NCI-H774 (cell line): ENCODE data around the gene GOLGA1.
"Not testable (repeated sequence)": the region's sequence is repeated elsewhere in the genome, so short reads cannot be mapped to it uniquely, and the experiment has no call there.

Experiments
- DNase-seq: peaks from one replicate; lab custom pipeline; 2025; lab: John Stamatoyannopoulos, UW

Gene GOLGA1

DNA sequence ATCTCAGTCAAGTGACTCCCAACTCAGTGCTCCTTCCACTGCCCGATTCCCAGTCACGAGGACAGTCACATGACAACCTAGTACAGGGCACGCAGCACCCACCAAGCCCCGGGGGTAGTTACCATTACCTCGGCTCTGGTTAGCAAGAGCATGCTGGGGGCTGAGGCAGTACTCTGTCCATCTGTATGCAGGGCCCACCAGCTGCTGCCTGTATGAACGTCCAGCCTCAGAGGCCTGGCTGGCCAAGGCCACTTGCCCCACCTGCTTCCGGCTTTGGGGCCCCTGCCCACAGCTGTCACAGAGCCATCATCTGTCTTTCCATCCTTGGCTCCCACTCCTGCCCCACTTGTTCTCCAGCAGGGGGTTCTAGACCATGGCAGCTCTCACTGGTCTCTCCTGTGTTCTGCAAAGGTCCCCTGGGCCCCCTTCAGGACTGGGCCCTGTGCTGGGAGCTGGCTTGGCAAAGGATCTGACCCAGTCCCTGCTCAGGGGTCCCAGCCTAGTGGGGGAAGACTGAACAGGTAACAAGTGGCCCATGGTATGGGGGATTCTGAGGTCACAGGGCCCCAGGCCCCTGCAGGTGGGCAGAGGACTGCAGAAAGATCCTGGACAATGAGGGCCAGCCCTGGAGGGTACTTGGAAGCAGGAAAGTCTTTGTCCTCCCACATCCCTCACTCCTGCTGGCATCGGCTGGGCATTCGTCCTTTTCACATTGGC is 82.4 kb downstream of the GOLGA1 start:
- no peak for DNase-seq

DNA sequence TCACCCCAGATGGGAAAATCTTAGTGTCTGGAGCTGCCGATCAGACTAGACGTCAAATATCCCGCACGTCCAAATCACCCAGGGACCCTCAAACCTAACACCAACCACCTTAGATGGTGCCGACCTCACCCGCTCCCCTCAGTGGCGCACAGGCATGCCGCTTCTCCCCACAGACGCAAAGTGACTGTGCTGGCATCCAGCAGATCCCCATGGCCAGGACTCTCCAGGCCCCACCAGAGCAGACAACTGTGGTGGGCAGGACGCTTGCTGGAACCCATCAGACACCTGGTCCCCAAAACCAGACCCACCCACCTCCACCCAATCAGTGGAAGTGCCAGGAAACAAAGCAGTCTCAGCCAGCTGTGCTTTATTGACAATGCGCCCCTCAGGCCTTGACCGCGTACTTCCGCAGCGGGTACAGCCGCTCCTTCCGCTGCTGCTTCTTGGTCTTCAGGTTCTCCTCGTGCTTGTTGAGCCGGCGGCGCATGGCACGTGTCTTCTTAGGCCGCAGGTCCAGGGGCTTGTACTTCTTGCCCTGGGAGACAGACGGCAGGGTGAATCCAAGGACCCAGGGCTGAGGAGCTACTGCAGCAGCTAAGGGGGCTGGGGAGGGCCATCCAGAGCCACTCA is 83.2 kb downstream of the GOLGA1 start:
- DNase-seq: no peak

DNA sequence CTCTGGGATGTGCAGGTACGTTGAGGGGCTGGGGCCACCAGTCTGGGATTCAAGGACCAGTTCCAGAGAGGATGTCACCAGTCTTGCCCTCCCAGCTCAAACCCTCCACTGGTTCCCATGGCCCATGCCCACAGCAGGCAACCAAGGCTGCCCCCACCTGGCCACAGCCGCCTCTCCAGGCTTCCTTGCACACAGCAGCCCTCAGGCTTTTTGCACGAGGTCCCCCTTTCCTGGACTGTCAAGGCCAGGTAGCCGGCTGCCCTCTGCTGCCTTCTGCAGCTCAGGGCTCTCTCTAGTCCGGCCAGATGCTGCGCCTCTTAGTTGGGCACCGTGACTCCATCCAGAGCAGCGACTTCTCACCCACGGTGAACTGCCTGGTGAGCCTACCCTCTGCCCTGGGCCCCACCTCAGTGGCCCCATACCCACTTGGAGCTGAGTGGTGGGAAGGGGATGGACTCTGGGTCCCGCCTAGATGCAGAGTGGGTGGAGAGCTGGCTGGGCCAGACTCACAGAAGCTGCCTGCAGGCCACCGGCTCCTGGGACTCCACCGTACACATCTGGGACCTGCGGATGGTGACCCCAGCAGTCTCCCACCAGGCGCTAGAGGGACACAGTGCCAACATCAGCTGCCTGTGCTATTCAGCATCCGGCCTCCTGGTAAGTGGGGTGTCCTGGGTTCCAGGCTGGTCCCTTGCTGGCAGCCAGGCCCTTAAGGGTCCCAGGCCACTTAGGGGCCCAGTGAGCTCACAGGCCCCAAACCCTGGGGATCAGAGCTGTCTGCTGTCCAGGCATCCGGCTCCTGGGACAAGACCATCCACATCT is 84.7 kb downstream of the GOLGA1 start:
- DNase-seq: no peak

DNA sequence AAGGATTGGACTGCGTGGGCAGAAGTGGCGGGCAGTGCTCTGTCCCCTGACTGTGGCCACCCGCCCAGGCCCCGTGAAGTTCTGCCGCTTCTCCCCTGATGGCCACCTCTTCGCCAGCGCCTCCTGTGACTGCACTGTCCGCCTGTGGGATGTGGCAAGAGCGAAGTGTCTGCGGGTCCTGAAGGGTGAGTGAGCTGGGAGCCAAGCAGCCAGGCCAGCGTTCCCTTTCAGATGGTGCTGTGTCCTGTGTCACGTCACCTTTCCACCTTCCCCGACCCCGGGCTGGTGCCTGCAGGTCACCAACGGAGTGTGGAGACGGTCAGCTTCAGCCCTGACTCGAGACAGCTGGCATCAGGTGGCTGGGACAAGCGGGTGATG is 85.3 kb downstream of the GOLGA1 start:
- no peak for DNase-seq

DNA sequence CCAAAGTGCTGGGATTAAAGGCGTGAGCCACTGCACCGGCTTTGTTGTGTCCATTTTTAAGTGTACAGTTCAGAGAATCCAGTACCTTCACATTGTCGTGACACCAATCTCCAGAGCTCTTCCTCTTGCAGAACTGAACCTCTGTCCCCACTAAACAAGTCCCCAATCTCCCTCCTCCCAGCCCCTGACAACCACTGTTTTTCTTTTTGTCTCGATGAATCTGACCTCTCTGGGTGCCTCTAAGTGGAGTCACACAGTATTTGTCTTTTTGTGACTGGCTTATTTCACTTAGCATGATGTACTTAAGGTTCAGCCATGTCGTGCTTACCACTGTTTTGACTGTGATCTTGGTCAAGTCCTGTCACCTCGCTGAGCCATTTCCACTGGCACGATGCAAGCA is 86.1 kb downstream of the GOLGA1 start:
- no peak for DNase-seq

DNA sequence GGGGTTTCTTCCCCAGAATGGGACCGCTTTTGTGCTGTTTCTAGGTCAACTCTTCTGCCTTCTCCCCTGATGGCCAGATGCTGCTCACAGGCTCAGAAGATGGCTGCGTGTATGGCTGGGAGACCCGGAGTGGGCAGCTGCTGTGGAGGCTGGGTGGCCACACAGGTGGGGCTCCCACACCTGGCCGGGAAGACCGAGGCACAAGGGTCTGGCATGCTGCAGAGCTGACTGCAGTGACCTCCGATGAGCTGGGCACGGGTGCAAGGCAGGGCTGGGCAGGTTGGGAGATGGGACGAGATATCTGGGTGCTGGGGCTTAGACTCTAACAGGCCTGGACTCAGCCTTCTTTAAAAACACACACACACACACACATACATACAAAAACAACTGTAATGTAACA is 86.7 kb downstream of the GOLGA1 start:
- no peak for DNase-seq

DNA sequence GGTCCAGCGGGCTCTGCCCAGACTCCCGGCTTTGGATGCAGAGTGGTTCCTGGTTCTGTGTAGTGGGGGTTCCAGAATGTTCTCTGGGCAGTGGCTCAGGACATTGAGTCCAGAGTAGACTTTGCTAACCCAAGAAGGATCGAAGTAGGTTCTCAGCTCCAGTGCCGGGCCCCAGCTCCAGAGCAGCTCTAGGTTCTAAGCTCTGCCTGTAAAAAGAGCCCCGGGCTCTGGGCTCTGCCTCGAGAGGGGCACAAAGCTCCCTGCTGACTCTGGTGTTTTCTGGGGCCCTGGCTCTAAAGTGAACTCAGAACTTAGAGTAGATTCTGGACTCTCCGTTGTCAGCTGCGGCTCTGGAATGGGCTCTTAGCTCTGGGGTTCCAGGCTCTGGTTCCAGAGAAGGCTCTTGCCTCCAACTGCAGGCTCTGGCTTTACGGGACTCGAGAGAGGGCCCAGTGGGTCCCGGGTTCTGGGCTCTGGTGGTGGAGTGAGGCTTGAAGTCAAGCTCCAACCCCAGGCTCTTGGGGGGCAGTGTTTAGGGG is 87.2 kb downstream of the GOLGA1 start:
- no peak for DNase-seq

DNA sequence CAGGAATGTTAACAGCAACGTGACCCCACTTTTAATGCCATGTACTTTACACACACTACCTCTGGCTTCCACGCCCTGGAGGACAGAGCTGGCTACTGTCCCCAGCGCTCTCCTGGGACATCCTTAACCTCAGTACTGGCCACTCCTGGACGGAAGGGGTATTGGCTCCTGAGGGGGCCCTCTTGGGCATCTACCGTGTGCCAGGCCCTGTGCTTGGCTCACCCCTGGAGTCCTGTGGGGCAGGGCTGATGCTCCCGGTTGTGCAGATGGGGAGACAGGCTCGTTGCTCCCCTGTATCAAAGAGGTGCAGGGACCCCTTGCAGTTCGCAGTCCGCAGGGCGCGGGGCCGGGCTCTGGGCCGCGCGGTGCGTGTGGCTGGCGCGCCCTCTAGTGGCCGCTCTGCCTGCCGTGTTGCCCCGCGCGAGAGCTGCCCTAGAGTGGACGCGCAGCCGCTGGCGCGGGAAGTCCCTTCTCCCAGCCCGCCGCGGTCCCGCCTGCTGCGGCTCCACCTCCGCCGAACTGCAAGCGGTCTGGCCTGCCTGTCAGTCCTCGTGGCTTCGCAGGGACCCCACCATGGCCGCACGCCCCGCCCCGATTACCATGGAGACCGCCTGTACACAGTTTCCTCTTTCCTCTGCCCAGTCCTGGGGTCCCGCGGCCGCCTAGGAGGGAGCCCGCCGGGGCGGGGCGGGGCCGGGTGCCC is 87.9 kb downstream of the GOLGA1 start, which contains the start of gene WDR38:
Gene WDR38, plus strand, starts transcription at position 632 of the 703 bp plus-strand sequence. CDS start 72 bp downstream, outside the sequence.
- DNase-seq: peak; percentile 67

DNA sequence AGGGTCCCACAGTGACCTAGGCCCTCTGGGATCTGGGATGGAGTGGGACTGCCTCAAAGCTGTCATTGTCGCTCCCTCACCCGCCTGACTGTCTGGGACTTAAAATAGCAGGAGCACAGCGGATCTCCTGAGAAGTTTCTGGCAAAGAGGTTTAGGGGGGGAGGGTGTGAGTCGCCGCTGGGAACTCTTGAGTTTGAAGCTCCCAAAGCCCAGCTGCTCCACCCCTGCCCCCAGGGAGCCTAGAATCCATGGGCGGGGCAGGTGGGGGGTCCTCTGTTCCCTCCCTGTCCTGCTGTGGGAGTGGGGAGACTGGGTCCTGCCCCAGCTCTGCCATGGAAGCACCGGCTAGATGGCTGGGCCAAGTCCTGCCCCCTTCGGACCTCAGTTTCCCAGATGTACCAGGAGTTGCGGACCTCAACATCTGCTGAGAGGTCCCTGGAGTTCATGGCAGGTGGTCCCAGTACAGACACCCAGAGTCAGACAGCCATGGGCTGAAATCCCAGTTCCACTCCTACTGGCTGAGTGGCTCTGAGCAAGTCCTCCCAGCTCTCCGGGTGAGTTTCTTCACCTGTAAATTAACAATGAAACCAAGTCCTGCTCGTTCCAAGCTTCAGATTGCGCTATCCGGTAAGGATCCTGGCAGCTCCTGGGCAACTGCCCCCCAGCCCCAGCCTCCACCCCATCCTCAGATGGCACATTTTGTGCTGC is 88.6 kb downstream of the GOLGA1 start:
- no peak for DNase-seq

DNA sequence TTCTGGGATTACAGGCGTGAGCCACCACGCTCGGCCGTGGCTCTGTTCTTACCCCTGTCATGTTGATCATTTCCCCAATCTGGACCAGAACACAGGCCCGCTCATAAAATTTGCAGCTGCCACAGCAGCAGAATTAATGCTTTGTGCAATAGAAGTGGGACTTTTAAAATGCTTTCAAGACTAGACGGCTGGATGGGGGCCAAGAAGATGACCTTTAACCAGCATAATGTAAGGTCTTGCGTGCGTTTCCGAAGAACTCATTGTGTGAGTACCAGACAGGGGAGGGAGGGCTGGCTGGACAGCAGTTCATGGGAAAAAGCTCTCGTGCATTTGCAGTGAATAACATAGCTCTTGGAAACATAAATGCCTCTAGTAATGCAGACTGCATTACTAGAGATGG is 91.1 kb downstream of the GOLGA1 start:
- no peak for DNase-seq

DNA sequence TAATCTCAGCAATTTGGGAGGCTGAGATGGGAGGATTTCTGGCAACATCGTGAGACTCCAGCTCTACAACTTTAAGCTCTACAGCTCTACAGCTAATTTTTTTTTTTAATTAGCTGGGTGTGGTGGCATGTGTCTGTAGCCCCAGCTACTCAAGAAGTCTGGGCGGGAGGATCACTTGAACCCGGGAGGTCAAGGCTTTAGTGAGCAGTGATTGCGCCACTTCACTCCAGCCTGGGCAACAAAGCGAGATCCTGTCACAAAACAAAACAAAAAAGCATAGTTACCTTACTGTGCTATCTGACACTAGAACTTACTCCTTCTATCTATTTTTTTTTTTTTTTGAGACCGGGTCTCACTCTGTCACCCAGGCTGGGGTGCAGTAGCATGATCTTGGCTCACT is 93.9 kb downstream of the GOLGA1 start:
- DNase-seq: no peak

DNA sequence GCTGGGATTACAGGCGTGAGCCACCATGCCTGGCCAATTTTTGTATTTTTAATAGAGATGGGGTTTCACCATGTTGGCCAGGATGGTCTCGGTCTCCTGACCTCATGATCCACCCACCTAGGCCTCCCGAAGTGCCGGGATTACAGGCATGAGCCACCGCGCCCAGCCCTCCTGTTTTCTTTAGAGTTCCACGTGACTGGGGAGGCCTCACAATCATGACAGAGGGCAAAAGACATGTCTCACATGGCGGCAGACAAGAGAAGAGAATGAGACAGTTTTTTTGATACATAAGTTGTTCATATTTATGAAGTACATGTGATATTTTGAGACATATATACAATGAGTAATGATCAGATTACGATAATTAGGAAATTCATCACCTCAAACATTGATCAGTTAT is 94.4 kb downstream of the GOLGA1 start:
- not testable (repeated sequence) for DNase-seq

DNA sequence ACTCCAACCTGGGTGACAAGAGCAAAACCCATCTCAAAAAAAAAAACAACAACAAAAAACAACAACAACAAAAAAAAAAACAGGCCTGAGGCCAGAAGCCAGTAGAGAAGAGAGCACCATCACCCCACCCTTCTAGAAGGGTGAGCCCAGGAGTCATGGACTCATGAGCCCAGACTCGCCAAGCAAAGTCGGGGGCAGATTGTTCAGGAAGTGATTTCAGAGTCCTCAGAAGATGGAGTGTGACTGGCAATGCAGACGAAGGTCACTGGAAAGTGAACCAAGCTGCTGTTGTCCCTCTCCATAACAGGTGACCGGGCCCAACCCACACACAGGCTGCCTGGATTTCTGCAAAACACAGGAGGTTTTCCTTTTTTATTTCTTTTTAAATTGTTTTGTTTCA is 96.6 kb downstream of the GOLGA1 start:
- no peak for DNase-seq

DNA sequence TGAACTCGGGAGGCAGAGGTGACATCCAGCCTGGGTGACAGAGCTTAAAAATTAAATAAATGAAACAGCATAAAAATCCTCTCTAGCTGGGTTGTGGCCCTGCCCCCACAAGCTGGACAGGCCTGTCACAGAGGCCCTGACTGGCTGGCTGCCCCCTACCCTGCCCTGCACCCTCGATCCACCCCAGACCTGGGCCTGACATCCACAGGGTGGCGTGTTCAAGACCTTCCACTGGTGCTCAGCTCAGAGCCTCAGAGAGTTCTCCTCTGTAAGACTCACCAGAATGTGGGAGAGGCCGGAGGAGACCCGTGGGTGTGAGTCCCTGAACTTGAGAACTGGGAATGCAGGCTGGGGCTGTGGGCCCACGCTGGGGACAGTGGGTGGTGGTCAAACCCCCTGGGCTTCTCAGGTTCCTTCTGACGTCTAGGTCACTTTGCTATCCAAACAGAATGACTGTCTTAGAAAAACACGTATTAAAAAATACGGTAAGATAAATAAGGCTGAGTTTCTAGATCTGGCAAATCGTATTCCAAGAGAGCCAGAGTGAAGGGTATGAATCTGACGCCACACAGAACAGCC is 97.3 kb downstream of the GOLGA1 start:
- no peak for DNase-seq

DNA sequence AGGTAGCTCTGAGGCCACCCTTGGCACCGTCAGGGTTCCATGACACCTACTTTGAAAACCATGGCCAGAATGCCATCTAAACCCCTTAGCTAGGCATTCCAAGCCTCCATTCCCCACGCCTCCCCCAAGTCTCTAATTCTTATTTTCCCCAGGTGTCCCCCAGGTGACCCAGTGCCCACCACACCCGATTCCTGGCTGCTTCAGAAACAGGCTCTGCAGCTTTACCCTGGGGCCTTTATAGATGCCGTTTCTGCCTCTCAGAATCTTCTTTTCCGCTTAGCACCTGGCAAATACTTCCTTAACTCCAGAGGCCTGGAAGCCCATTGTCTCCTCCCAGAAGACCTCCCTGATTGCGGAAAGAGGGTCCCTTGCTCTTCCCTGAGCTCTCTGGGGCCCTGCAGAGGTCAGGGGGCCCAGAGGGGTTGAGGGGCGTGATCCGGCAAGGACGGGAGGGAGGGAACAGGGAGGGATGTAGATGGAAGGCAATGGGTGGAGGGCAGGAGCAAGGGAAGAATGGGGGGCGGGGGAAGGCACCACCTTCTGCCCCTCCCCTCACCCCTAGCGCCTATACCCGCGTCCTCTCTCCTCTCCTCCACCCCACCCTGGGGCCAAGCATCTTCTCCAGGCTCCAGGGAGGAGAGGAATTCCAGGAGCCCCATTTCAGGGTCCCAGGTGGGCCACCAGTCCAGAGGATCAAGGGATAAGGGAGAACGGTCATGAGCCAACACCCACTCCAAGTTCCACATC is 99.6 kb downstream of the GOLGA1 start:
- no peak for DNase-seq

DNA sequence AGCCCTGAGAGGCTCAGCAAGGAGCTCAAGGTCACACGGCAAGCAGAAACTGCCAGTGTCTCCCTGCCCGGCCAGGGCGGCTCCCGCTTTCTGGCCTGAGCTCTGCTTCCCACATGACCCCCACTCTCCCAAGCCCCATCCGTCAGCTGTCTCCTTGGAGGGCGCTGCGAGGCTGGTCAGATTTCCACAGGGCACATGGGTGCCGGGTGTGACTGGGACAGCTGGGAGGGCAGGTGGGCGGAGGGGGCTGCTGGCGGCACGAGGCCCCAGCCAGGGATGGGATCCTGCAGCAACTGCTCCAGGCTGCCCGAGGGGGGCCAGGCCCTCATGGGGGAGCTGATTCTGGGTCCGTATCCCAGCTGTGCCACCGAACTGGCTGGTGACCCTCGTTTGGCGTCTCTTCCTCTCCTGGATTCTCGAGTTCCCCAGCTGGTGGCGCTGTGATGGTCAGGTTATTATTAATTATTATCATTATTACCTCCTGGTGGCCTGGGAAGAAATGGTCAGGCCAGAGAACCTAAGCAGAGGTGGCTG is 100.5 kb downstream of the GOLGA1 start:
- no peak for DNase-seq

DNA sequence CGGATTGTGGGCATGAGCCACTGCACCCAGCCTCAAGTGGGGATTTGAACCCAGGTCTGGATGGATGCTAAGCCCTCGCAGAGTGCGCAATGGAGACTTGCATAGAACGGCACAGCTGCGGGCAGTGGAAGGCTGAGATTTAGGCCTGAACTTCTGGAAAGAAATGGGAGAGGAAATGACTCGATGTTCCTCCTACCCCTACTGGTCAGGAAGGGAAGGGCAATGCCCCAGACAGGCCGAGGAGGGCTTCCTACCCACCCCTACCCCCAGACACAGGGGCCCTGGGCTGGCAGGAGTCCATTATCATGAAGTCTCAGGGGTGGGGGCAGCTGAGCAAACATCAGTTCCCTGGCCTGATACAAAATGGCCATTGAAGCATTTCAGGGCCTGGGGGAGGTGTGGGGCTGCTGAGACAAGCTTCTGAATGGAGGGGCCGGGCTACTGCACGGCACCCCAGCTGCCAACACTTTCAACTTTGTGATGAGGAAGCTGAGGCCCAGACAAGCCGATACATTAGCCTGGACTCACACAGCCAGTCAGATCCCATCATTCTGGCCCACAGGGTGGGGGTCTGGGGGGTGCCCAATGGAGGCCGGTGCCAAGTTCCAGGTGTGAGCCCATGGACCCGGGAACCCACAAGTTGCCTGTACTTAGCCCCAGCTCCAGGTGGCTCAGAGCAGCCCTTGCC is 101.1 kb downstream of the GOLGA1 start:
- DNase-seq: no peak

DNA sequence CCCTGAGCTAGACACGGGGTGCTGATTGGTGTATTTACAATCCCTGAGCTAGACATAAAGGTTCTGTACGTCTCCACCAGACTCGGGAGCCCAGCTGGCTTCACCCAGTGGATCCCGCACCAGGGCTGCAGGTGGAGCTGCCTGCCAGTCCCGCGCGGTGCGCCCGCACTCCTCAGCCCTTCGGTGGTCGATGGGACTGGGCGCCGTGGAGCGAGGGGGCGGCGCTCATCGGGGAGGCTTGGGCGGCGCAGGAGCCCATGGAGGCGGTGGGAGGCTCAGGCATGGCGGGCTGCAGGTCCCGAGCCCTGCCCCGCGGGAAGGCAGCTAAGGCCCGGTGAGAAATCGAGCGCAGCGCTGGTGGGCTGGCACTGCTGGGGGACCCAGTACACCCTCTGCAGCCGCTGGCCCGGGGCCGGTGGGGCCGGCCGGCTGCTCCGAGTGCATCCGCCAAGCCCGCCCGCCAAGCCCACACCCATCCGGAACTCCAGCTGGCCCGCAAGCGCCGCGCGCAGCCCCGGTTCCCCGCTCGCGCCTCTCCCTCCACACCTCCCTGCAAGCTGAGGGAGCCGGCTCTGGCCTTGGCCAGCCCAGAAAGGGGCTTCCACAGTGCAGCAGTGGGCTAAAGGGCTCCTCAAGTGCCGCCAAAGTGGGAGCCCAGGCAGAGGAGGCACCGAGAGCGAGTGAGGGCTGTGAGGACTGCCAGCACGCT is 102.2 kb downstream of the GOLGA1 start:
- not testable (repeated sequence) for DNase-seq

DNA sequence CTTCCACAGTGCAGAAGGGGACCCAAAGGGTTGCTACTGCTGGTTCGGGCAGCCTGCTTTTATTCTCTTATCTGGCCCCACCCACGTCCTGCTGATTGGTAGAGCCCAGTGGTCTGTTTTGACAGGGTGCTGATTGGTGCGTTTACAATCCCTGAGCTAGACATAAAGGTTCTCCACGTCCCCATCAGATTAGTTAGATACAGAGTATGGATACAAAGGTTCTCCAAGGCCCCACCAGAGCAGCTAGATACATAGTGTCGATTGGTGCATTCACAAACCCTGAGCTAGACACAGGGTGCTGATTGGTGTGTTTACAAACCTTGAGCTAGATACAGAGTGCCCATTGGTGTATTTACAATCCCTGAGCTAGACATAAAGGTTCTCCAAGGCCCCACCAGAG is 102.8 kb downstream of the GOLGA1 start:
- DNase-seq: not testable (repeated sequence)
